ENCODE data around the gene MLNR. TPM values are rescaled to one million over a fixed set of nuclear protein-coding genes. Genes with fewer than 3 reads are reported as not detected.

The MLNR gene, protein sequence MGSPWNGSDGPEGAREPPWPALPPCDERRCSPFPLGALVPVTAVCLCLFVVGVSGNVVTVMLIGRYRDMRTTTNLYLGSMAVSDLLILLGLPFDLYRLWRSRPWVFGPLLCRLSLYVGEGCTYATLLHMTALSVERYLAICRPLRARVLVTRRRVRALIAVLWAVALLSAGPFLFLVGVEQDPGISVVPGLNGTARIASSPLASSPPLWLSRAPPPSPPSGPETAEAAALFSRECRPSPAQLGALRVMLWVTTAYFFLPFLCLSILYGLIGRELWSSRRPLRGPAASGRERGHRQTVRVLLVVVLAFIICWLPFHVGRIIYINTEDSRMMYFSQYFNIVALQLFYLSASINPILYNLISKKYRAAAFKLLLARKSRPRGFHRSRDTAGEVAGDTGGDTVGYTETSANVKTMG
- total RNA-seq = not detected
- polyA plus RNA-seq = not detected
- long read RNA-seq, donor 1 = 0 reads
- long read RNA-seq, donor 2 = 0 reads
- long read RNA-seq, donor 3 = 0 reads

DNA sequence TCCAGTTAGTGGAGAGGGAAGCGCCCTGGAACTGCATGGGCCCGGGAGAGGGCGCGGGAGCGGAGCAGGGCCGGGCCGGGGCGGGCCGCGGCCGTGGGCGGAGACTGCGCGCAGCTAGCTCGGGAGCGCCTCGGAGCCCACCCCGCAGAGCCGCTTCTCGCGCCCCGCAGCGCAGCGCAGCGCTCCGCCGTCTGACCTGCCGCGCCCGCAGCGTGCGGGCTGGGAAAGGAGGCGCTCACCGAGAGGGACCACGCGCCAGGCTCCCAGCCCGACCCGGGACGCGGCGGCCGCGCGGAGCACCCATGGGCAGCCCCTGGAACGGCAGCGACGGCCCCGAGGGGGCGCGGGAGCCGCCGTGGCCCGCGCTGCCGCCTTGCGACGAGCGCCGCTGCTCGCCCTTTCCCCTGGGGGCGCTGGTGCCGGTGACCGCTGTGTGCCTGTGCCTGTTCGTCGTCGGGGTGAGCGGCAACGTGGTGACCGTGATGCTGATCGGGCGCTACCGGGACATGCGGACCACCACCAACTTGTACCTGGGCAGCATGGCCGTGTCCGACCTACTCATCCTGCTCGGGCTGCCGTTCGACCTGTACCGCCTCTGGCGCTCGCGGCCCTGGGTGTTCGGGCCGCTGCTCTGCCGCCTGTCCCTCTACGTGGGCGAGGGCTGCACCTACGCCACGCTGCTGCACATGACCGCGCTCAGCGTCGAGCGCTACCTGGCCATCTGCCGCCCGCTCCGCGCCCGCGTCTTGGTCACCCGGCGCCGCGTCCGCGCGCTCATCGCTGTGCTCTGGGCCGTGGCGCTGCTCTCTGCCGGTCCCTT is at the start of gene MLNR:
TSS of gene MLNR (plus strand) at position 303 of the 820 bp plus-strand sequence. CDS start at position 303, 0 bp downstream.
- WGBS, 2 donors = 2 to 3% methylated on average over 109 to 111 of the region's 111 CpGs
- TF ChIP-seq, protein P1, sequence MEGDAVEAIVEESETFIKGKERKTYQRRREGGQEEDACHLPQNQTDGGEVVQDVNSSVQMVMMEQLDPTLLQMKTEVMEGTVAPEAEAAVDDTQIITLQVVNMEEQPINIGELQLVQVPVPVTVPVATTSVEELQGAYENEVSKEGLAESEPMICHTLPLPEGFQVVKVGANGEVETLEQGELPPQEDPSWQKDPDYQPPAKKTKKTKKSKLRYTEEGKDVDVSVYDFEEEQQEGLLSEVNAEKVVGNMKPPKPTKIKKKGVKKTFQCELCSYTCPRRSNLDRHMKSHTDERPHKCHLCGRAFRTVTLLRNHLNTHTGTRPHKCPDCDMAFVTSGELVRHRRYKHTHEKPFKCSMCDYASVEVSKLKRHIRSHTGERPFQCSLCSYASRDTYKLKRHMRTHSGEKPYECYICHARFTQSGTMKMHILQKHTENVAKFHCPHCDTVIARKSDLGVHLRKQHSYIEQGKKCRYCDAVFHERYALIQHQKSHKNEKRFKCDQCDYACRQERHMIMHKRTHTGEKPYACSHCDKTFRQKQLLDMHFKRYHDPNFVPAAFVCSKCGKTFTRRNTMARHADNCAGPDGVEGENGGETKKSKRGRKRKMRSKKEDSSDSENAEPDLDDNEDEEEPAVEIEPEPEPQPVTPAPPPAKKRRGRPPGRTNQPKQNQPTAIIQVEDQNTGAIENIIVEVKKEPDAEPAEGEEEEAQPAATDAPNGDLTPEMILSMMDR (IDR thresholded peaks at IDR 0.05) = peak in 2 of 9 donors; percentile 18 to 19
- H3K36me3 ChIP-seq = no peaks in the 10 kb centered on the region
- peak within 1 kb of the TSS; percentile 18 to 52 (median 40) for H3K4me3 ChIP-seq
- intact Hi-C loops (cut with DNase I) = loop anchor here in 1 of 10 donors (10.0 kb wide), 1 partner anchor 245 kb away; the partner anchor contains the start of gene FNDC3A
- ATAC-seq (peak; percentile 62 to 83 (median 72)), DNase-seq (peak; percentile 16 to 31)
- H3K9me3 ChIP-seq = no peaks in the 10 kb centered on the region
- H3K4me1 ChIP-seq = peaks cover 0 to 25% (median 10%) of the 10 kb centered on the region in 9 donors
- no peak within 1 kb of the TSS for H3K27ac ChIP-seq
- H3K27me3 ChIP-seq = peaks cover 12 to 62% (median 53%) of the 10 kb centered on the region in 7 donors

DNA sequence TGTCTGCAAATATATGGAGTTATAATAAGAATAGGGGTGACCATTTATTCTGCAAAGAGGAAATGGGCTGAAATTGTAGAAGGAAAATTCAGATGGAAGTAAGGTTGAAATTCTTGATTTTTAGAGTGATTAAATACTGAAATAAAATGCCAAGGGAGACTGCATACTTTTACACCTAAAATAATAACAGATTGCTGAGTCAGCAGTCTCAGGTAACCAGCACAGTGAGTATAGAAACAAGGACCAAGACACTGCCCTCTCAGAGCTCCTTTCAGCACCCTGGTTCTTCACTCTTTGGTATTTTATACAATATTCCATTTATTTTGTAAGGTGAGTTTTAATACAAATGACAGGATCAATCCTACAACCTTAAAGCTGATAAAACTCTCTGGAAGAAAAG is 48.8 kb upstream of the MLNR start:
- Histone ChIP-seq H3K27me3 (no peaks in the 10 kb centered on the region), H3K36me3 (peaks cover 0 to 97% (median 9%) of the 10 kb centered on the region in 9 donors), H3K4me1 (no peaks in the 10 kb centered on the region), H3K27ac (no peak overlapping the region), H3K9me3 (no peaks in the 10 kb centered on the region), H3K4me3 (no peak overlapping the region)
- TF ChIP-seq, protein P1 (IDR thresholded peaks at IDR 0.05) = no peak
- no peak for ATAC-seq
- intact Hi-C loops (cut with DNase I) = no loop called here
- DNase-seq = no peak

DNA sequence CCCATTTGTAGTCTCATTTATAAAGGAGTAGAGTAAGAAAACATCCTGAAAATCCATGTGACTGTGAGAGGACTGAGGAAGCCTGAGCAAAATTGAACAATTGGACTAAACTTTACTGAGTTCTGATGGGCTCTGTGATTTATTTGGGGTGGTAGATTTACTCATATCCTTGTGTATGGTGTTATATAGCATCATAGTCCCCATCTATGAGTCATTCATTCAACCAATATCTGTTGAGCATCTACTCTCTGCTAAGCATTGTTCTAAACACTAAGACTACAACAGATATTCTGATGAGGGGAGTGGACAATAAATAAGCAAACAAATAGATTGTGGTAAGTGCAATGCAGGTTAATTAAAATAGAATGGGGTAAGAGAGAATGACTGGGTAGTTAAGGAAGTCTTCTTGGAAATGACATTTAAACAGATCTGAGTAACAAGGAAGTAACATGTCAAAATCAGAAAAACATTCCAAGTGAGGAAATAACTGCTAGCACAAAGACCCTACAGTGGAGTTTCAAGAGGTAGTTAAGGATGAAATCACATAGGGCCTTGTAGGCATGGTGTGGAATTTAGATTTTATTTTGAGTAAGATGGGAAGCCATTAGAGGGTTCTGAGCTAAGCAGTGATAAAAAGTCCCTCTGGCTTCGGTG is 36.3 kb upstream of the MLNR start:
- Histone ChIP-seq H3K4me3 (no peak overlapping the region), H3K36me3 (peaks cover 0 to 98% (median 46%) of the 10 kb centered on the region in 9 donors), H3K9me3 (no peaks in the 10 kb centered on the region), H3K27me3 (no peaks in the 10 kb centered on the region), H3K4me1 (peaks cover 0 to 26% (median 0%) of the 10 kb centered on the region in 9 donors), H3K27ac (peak overlapping the region in 1 of 10 donors; percentile 7)
- ATAC-seq (peak in 1 of 8 donors; percentile 37), DNase-seq (no peak)
- intact Hi-C loops (cut with DNase I) = no loop called here
- WGBS, 2 donors = 33 to 54% methylated on average over 1 of the region's 1 CpG
- TF ChIP-seq, protein P1 (IDR thresholded peaks at IDR 0.05) = no peak

DNA sequence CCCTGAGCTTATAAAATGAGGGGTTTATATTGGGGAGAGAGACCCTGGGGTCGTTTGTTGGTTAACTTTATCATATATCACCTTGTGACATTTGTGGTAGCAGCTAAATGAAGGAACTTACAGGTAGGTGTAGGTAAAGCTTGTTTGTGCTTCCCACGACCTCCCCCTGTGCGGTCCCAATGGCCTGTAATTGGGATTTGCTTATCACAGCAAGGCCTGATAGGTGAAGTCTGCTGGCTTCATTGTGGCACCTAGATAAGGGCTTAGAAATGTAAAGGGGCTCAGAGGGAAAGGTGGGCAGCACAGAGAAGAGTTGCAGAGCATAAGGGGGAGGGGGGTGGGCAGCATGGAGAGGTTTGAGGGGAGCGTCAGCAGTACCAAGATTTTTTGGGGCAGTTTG is 35.5 kb upstream of the MLNR start:
- Histone ChIP-seq H3K9me3 (no peaks in the 10 kb centered on the region), H3K4me3 (no peak overlapping the region), H3K36me3 (peaks cover 0 to 98% (median 41%) of the 10 kb centered on the region in 9 donors), H3K27me3 (no peaks in the 10 kb centered on the region), H3K4me1 (peaks cover 0 to 26% (median 0%) of the 10 kb centered on the region in 9 donors), H3K27ac (peak overlapping the region in 1 of 10 donors; percentile 7)
- whole genome bisulfite sequencing, 2 donors = 71 to 75% methylated on average over 4 of the region's 4 CpGs
- intact Hi-C loops (cut with DNase I) = no loop called here
- DNase-seq = no peak
- no peak for ATAC-seq
- TF ChIP-seq, protein P1 (IDR thresholded peaks at IDR 0.05) = no peak
